Measurements from ENCODE around the gene KIF24.

DNA sequence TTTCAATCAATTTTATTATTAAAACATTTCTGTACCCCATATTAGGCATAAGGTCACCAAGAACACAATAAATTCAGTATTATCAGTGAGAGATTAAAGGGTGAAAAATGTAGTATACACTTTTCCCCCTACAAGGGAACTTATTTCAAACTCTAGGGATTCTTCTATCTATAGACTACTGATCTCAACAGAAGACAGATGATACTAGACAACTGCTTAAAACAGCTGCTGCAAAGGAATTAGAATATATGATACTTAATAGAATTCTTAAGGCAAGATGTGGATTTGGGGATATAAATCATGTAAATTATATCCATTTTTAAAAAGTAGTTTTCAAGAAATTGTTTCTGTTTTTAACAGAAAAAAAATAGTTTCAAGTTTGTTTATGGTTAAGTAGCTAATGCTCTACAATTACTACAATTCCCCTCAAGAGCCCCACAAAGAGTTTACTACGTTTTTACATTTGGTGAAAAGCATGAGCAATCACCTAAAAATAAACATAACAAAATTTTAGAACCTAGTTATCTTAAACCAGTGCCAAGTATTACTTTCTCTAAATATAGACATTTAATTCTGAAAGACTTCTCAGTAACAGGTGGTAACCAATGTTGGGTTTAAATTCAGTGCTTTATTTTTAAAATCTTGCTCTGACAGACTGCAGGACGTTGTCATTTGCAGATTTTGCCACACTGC is 6.0 kb downstream of the KIF24 start:
- TF ChIP-seq CTCF (IDR thresholded peaks at IDR 0.05 in 4 of 5, conservative IDR thresholded peaks at IDR 0.05 in 1 of 5): no peak
- no peak for TF ChIP-seq POLR2A (IDR thresholded peaks at IDR 0.05)
